ENCODE results near the gene MAST4.

MAST4 gene

GRCh38 chr5:67061511-67061910, 465.3 kb downstream of the MAST4 start:
- Histone ChIP-seq H3K36me3 (ENCODE audit: control insufficient read depth, low read length) (no peaks in the 10 kb centered on the region), H3K4me1 (ENCODE audit: control insufficient read depth, low read length) (no peaks in the 10 kb centered on the region), H3K27ac (ENCODE audit: low read depth, low read length) (no peak overlapping the region), H4K20me1 (ENCODE audit: control insufficient read depth, insufficient read depth, low read depth, low read length) (no peaks in the 10 kb centered on the region), H3K4me2 (ENCODE audit: low read length) (no peak overlapping the region), H3K9me3 (ENCODE audit: control insufficient read depth, insufficient read depth, low read length) (no peaks in the 10 kb centered on the region), H3K27me3 (ENCODE audit: control insufficient read depth, low read length) (peaks cover 3% of the 10 kb centered on the region; the same call in 1 of the 2 replicates), H3F3A (ENCODE audit: control insufficient read depth, insufficient read depth) (no peaks in the 10 kb centered on the region), H3K9me2 (replicated peaks; ENCODE audit: control insufficient read depth, low read length) (no peaks in the 10 kb centered on the region), H3K79me2 (ENCODE audit: control insufficient read depth, low read length) (no peaks in the 10 kb centered on the region), H3K4me3 (ENCODE audit: low read length) (no peak overlapping the region)
- TF ChIP-seq, protein P1, sequence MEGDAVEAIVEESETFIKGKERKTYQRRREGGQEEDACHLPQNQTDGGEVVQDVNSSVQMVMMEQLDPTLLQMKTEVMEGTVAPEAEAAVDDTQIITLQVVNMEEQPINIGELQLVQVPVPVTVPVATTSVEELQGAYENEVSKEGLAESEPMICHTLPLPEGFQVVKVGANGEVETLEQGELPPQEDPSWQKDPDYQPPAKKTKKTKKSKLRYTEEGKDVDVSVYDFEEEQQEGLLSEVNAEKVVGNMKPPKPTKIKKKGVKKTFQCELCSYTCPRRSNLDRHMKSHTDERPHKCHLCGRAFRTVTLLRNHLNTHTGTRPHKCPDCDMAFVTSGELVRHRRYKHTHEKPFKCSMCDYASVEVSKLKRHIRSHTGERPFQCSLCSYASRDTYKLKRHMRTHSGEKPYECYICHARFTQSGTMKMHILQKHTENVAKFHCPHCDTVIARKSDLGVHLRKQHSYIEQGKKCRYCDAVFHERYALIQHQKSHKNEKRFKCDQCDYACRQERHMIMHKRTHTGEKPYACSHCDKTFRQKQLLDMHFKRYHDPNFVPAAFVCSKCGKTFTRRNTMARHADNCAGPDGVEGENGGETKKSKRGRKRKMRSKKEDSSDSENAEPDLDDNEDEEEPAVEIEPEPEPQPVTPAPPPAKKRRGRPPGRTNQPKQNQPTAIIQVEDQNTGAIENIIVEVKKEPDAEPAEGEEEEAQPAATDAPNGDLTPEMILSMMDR (IDR thresholded peaks at IDR 0.05; ENCODE audit: low read depth, low read length, poor library complexity, severe bottlenecking) = no peak
- TF ChIP-seq EZH2phosphoT487 (IDR thresholded peaks at IDR 0.05; ENCODE audit: borderline replicate concordance, low read length) = no peak

- Histone ChIP-seq H3K4me1 (ENCODE audit: control insufficient read depth, low read length) (no peaks in the 10 kb centered on the region), H3K9me2 (replicated peaks; ENCODE audit: control insufficient read depth, low read length) (no peaks in the 10 kb centered on the region), H4K20me1 (ENCODE audit: control insufficient read depth, insufficient read depth, low read depth, low read length) (no peaks in the 10 kb centered on the region), H3K36me3 (ENCODE audit: control insufficient read depth, low read length) (no peaks in the 10 kb centered on the region), H3K9me3 (ENCODE audit: control insufficient read depth, insufficient read depth, low read length) (no peaks in the 10 kb centered on the region), H3K79me2 (ENCODE audit: control insufficient read depth, low read length) (no peaks in the 10 kb centered on the region), H3K4me3 (ENCODE audit: low read length) (no peak overlapping the region), H3F3A (ENCODE audit: control insufficient read depth, insufficient read depth) (no peaks in the 10 kb centered on the region), H3K4me2 (ENCODE audit: low read length) (no peak overlapping the region), H3K27me3 (ENCODE audit: control insufficient read depth, low read length) (peaks cover 3% of the 10 kb centered on the region; the same call in 1 of the 2 replicates), H3K27ac (ENCODE audit: low read depth, low read length) (no peak overlapping the region)
- no peak for TF ChIP-seq EZH2phosphoT487 (IDR thresholded peaks at IDR 0.05; ENCODE audit: borderline replicate concordance, low read length)
- TF ChIP-seq, protein P1 (IDR thresholded peaks at IDR 0.05; ENCODE audit: low read depth, low read length, poor library complexity, severe bottlenecking) = no peak
These were observed 466.9 kb downstream of the MAST4 start for GRCh38 chr5:67063055-67063454.

DNA sequence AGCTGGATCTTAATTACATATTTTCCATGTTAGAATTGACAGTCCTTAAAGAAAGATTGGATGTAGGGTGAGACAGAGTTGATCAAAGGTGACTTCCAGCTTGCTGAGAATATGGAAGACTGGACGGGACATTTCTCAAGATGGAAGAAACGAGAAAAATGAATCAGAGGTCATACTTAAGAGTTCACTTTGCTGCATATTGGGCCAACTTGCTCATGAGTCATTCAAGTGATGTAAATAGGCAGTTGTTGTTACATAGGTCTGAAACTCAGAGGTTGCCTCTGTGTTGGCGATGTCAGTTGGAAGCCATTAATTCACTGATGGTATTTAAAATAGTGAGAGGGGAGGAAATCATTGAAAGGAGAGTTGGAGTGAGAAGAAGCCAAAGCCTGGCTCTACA, 467.6 kb downstream of the MAST4 start:
- no peaks in the 10 kb centered on the region for H3F3A ChIP-seq (ENCODE audit: control insufficient read depth, insufficient read depth)
- no peak for TF ChIP-seq EZH2phosphoT487 (IDR thresholded peaks at IDR 0.05; ENCODE audit: borderline replicate concordance, low read length)
- TF ChIP-seq, protein P1 (IDR thresholded peaks at IDR 0.05; ENCODE audit: low read depth, low read length, poor library complexity, severe bottlenecking) = no peak
- H3K4me3 ChIP-seq (ENCODE audit: low read length) = no peak overlapping the region
- H3K36me3 ChIP-seq (ENCODE audit: control insufficient read depth, low read length) = no peaks in the 10 kb centered on the region
- H3K4me1 ChIP-seq (ENCODE audit: control insufficient read depth, low read length) = no peaks in the 10 kb centered on the region
- H3K9me2 ChIP-seq (replicated peaks; ENCODE audit: control insufficient read depth, low read length) = no peaks in the 10 kb centered on the region
- no peaks in the 10 kb centered on the region for H4K20me1 ChIP-seq (ENCODE audit: control insufficient read depth, insufficient read depth, low read depth, low read length)
- H3K79me2 ChIP-seq (ENCODE audit: control insufficient read depth, low read length) = no peaks in the 10 kb centered on the region
- H3K9me3 ChIP-seq (ENCODE audit: control insufficient read depth, insufficient read depth, low read length) = no peaks in the 10 kb centered on the region
- peaks cover 3% of the 10 kb centered on the region; the same call in 1 of the 2 replicates for H3K27me3 ChIP-seq (ENCODE audit: control insufficient read depth, low read length)
- H3K27ac ChIP-seq (ENCODE audit: low read depth, low read length) = no peak overlapping the region
- H3K4me2 ChIP-seq (ENCODE audit: low read length) = no peak overlapping the region

All from DOHH2 (cell line).